Measurements from ENCODE around the gene GEMIN2. TPM values are rescaled to one million over a fixed set of nuclear protein-coding genes. Genes with fewer than 3 reads are reported as not detected.

GEMIN2 gene
- polyA plus RNA-seq, 2 of the 4 experiments (the other 2 are of a cell fraction), result 30.6 to 67.8 TPM

GRCh38 chr14:39080886-39081285, 33.2 kb upstream of the GEMIN2 start:
- no peak overlapping the region for H3K27ac ChIP-seq
- FAIRE-seq (no peak), DNase-seq (ENCODE audit: low read depth in 1 of 2, low spot score in 1 of 2) (no peak), ATAC-seq (no peak)
- POLR2A ChIA-PET, result interaction anchor here (0.7 kb wide), 1 partner anchor 1458 kb away, joined by 3 read pairs; no protein-coding TSS in a partner anchor
- H3K9me3 ChIP-seq, result no peaks in the 10 kb centered on the region
- CTCF ChIA-PET, result no interaction called here
- WGBS (ENCODE audit: missing lambda C conversion rate), result 89% methylated on average over 1 of the region's 1 CpG
- TF ChIP-seq ESRRA (IDR thresholded peaks at IDR 0.05; ENCODE audit: borderline replicate concordance, low read length) (no peak), HOXB13 (CRISPR knock-in tag; IDR thresholded peaks at IDR 0.05; ENCODE audit: low read depth) (no peak), PBX3 (IDR thresholded peaks at IDR 0.05) (no peak), HOXB5 (CRISPR knock-in tag; IDR thresholded peaks at IDR 0.05) (no peak), CHD2 (IDR thresholded peaks at IDR 0.05; ENCODE audit: low read length, partially characterized antibody) (no peak), ELK1 (IDR thresholded peaks at IDR 0.05; ENCODE audit: low read depth, low read length) (no peak), SMC3 (IDR thresholded peaks at IDR 0.05) (no peak), CBX8 (IDR thresholded peaks at IDR 0.05) (no peak), EHMT2 (IDR thresholded peaks at IDR 0.05; ENCODE audit: low read depth) (no peak), ATOH8 (CRISPR knock-in tag; IDR thresholded peaks at IDR 0.05; ENCODE audit: low read depth) (no peak), USF2 (IDR thresholded peaks at IDR 0.05) (no peak), RFX5 (IDR thresholded peaks at IDR 0.05) (no peak), CEBPB (IDR thresholded peaks at IDR 0.05) (no peak)
- no peaks in the 10 kb centered on the region for H3K4me1 ChIP-seq
- H3K4me3 ChIP-seq, result no peak overlapping the region
- H3K4me2 ChIP-seq, result no peak overlapping the region

GRCh38 chr14:39083127-39083526, 31.0 kb upstream of the GEMIN2 start:
- no peaks in the 10 kb centered on the region for H3K9me3 ChIP-seq
- no peak overlapping the region for H3K4me2 ChIP-seq
- no peak overlapping the region for H3K4me3 ChIP-seq
- TF ChIP-seq PBX3 (IDR thresholded peaks at IDR 0.05) (no peak), FOSL2 (IDR thresholded peaks at IDR 0.05) (no peak), FOSL2 (CRISPR knock-in tag; IDR thresholded peaks at IDR 0.05) (no peak), JUN (IDR thresholded peaks at IDR 0.05) (no peak), CHD4 (IDR thresholded peaks at IDR 0.05; ENCODE audit: borderline replicate concordance) (no peak), FOXS1 (CRISPR knock-in tag; IDR thresholded peaks at IDR 0.05) (no peak), SMC3 (IDR thresholded peaks at IDR 0.05) (no peak), HES2 (IDR thresholded peaks at IDR 0.05) (no peak), HDAC2 (IDR thresholded peaks at IDR 0.05) (no peak), JUNB (IDR thresholded peaks at IDR 0.05) (no peak), HMGXB4 (CRISPR knock-in tag; IDR thresholded peaks at IDR 0.05; ENCODE audit: borderline replicate concordance) (no peak)
- FAIRE-seq, result no peak
- H3K27ac ChIP-seq, result no peak overlapping the region
- POLR2A ChIA-PET, result interaction anchor here (0.7 kb wide), 1 partner anchor 16 kb away, joined by 3 read pairs; no protein-coding TSS in a partner anchor
- no peak for ATAC-seq
- H3K4me1 ChIP-seq, result no peaks in the 10 kb centered on the region
- DNase-seq (ENCODE audit: low read depth in 1 of 2, low spot score in 1 of 2), result no peak
- WGBS (ENCODE audit: missing lambda C conversion rate), result 77% methylated on average over 5 of the region's 5 CpGs
- CTCF ChIA-PET, result no interaction called here
